ENCODE data around the gene PLEKHB1.
"Not testable (repeated sequence)": the region's sequence is repeated elsewhere in the genome, so short reads cannot be mapped to it uniquely, and the experiment has no call there.

Gene PLEKHB1

GRCh38 chr11:73648571-73649046 is 2.2 kb downstream of the PLEKHB1 start:
- DNase-seq = no peak

GRCh38 chr11:73649206-73649605 is 2.8 kb downstream of the PLEKHB1 start:
- no peak for DNase-seq

- no peak for DNase-seq
Observed at GRCh38 chr11:73650400-73650799, 4.0 kb downstream of the PLEKHB1 start.

- DNase-seq = no peak
Observed at GRCh38 chr11:73651252-73651651, 4.9 kb downstream of the PLEKHB1 start.

GRCh38 chr11:73651661-73652045 is 5.3 kb downstream of the PLEKHB1 start:
- no peak for DNase-seq

GRCh38 chr11:73652046-73652730 is 5.8 kb downstream of the PLEKHB1 start:
- peak; percentile 65 for DNase-seq

GRCh38 chr11:73652856-73653559 is 6.6 kb downstream of the PLEKHB1 start:
- no peak for DNase-seq

- no peak for DNase-seq
Observed at GRCh38 chr11:73653996-73654395, 7.6 kb downstream of the PLEKHB1 start.

- DNase-seq = no peak
Observed at GRCh38 chr11:73654482-73655021, 8.2 kb downstream of the PLEKHB1 start.

- DNase-seq = no peak
Observed at GRCh38 chr11:73655686-73656085, 9.3 kb downstream of the PLEKHB1 start.

GRCh38 chr11:73656985-73657384 is 10.6 kb downstream of the PLEKHB1 start:
- DNase-seq = no peak

GRCh38 chr11:73659961-73660360 is 13.6 kb downstream of the PLEKHB1 start:
- no peak for DNase-seq

GRCh38 chr11:73660497-73661034 is 14.2 kb downstream of the PLEKHB1 start:
- DNase-seq = no peak

- no peak for DNase-seq
Observed at GRCh38 chr11:73661035-73661628, 14.8 kb downstream of the PLEKHB1 start.

GRCh38 chr11:73662445-73663157 is 16.2 kb downstream of the PLEKHB1 start:
- no peak for DNase-seq

- DNase-seq = no peak
Observed at GRCh38 chr11:73663604-73664495, 17.5 kb downstream of the PLEKHB1 start.

- DNase-seq = no peak
Observed at GRCh38 chr11:73664877-73665276, 18.5 kb downstream of the PLEKHB1 start.

- no peak for DNase-seq
Observed at GRCh38 chr11:73667891-73668290, 21.5 kb downstream of the PLEKHB1 start.

GRCh38 chr11:73670808-73671207 is 24.4 kb downstream of the PLEKHB1 start:
- DNase-seq = no peak

- no peak for DNase-seq
Observed at GRCh38 chr11:73671701-73672100, 25.3 kb downstream of the PLEKHB1 start.

- DNase-seq = not testable (repeated sequence)
Observed at GRCh38 chr11:73676552-73676951, 30.2 kb downstream of the PLEKHB1 start.

- DNase-seq = no peak
Observed at GRCh38 chr11:73680687-73681086, 34.3 kb downstream of the PLEKHB1 start.

All from DMS79 (cell line).